Activated gamma-delta T cell (primary cell): ENCODE measurements around the gene RBBP7.
A peak's percentile ranks its signal among the peaks of the same experiment; 100 is the strongest.

Experiments used
- DNase-seq: peaks from one replicate; lab custom pipeline; 2025; lab: John Stamatoyannopoulos, UW
- total RNA-seq, 2 donors: gene quantifications; one replicate each; lab custom pipeline; 2026; lab: John Stamatoyannopoulos, UW

The RBBP7 gene
- 129 to 144 reads per million in 2 donors for total RNA-seq

DNA sequence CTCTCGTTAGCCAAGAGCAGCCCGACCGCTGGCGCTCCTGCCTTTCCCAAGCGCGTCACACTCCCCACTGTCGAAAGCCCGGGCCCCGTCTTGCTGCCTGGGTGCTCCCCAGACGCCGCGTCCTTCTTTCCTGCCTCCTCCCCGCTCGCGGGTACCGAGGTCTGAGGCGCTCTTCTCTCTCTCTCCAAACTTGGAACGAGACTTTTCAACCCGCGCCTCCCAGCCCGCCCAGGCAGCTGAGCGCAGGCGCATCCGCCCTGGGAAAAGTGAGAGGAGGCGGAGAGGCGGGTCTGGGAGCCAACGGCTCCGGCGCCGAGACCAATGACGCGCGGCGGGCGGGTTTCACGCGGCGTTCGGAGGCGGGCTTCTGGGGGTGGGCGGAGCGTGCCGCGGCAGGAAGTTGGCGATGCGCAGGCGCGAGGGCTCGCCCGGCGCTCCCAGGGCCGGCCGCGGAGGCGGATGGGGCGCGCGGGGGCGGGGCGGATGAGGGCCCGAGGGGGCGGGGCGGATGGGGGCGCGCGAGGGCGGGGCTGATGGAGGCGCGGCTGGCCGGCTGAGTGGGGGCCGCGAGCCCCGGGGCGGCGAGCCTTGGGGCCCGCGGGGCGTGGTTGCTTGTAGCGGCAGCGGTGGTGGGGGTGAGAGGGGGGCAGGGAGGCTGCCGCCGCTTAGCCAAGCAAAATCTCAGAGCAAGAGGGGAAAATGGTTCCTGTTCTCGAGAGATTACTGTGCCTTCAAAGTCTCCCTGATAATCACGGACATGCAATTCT is at the start of gene RBBP7:
RBBP7 (minus strand) TSS at position 268 of the 767 bp plus-strand sequence. CDS start 309 bp downstream, outside the sequence.
- peak; percentile 97 for DNase-seq

DNA sequence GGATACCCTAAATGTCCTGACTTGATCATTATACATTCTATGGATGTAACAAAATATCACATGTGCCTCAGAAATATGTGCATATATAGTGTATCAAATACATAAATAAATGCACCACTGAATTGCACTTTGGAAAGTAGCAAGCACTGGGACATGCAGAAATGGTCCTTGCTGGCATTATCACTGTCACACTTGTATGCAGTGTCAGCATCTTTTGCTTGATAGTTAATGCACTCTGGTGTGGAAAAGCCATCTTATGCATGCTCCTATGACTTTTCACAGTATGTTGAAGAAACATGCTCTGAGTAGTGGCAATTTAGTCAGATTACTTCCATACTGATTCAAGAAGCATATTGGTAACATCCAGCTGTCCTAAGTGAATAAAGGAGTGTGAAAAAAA is 48.8 kb upstream of the RBBP7 start:
- DNase-seq, result no peak

GRCh38 chrX:16917120-16917519 is 47.0 kb upstream of the RBBP7 start:
- no peak for DNase-seq

DNA sequence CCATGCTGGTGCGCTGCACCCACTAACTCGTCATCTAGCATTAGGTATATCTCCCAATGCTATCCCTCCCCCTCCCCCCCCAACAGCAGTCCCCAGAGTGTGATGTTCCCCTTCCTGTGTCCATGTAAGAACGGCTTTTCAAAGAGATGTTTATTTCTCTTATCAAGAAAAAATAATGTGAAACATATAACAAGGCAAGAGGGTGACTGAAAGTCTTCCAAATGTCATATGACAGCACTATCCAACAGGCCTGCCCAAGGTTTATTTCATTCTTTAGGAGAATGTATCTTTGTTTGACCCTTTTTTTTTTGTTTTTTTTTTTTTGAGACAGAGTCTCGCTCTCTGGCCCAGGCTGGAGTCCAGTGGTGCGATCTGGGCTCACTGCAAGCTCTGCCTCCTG is 46.4 kb upstream of the RBBP7 start:
- no peak for DNase-seq

- DNase-seq, result no peak
These were observed 43.9 kb upstream of the RBBP7 start for GRCh38 chrX:16914058-16914457.

DNA sequence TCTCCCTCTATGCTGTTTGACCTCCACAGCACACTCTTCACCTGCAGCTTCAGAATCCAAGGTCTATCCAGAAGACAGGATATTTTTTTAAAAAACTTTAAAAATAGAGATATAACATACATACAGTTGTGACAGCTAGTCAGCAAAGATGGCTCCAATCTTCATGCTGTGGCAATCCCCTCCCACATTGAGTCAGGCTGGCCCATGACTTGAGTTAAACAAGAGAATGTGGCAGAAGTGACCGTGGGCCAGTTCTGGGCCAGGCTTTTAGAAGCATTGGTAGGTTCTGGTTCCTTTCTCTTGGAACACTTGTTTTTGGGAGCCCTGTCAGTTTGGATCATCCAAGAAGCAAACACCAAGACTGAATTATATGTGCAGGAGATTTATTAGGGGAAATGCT is 40.2 kb upstream of the RBBP7 start:
- DNase-seq, result no peak

GRCh38 chrX:16903274-16904022 is 33.3 kb upstream of the RBBP7 start:
- no peak for DNase-seq

GRCh38 chrX:16897445-16897844 is 27.3 kb upstream of the RBBP7 start:
- DNase-seq, result no peak

DNA sequence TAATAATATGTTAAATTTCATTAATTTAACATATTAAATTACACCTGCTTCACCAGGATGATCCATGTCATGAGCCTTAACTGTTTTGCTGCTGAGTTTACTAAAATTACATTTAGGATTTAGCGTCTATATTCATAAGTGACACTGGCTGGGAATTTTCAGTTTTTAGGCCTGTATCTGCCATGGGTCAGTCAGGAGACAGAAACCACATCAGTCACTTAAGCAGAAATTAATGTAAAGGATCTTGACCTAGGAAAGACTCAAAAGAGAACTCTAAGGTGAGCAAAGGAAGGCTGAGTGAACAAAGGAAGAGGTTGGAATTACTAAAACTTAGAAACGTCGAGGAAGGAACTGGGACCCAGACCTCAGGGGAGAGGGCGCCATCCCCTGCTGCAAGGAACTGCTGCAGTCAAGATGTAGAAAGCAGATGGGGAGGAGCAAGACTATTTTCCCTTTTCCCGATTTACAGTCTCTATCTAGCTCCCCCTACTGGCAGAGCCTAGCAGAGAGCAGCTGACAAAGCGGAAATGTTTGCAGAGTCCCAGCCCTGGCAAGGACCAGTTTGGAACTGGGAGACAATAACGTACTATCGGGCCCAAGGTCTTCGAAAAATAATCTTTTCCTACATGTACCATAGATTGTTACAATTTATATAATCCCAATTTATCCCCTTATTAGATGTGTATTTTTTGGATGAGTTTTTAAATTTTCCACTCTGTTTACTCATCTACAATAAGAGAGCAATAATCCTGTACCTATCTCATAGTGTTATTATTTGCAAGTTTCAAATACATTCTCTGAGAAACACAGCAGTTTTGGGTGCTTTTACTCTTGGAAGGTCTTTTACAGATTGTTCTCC is 22.6 kb upstream of the RBBP7 start:
- no peak for DNase-seq

GRCh38 chrX:16885628-16886027 is 15.5 kb upstream of the RBBP7 start:
- DNase-seq, result no peak

- DNase-seq, result no peak
These were observed 13.3 kb upstream of the RBBP7 start for GRCh38 chrX:16883487-16883804.

DNA sequence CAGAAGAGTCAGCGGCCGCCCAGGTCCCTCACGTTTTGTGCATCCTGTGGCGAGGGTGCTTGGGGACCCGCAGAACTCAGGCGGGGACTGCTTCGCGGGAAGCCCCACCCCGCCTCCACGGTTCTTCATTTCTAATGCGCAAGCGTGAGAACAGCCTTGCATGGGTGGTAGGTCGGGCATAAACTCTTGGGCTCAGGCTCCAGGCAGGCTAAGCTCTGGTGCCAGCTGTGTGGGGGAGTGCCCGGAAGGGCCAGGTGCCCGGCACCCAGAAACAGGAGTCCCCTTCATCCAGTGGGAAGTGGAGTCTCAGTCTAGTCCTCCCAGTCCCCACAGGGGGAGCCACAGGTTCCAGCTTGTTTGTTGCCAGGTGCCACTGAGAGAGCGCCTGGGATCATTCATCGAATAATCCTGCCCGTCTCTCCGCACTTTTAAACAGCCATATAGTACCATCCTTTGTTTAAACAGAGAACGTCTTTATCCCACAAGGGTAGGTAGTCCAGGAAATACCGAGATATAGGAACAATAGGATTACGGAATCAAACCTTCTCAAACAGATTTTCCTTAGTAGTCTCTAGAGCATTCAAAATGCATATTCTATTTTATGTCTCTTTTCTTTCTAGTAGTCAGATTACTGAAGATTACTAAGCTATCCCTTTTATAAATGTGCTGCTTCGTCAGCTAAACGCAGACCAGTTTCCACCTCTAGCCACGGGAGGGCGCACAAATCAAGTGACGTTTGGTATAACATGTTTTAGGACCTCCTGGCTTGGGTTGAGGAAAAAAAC is 12.7 kb upstream of the RBBP7 start:
- peak; percentile 10 for DNase-seq

DNA sequence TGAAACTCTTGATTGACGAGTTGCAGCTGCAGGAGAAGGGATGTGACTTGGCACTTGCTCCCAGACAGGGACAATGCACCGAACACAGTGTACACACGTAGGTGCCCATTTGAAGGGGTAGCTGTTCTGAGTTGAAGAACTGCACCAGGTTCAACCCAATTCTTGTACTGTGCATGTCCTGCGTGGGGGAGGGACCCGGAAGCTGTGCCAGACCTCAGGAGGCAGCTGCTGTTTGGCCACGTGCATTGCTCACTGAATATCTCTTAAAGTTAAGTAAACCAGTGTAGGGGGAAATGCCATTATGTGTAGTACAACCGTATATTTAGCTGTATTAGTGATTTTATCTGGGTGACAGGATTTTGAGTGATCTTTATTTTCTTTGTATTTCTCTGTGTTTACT is 12.0 kb upstream of the RBBP7 start:
- DNase-seq, result no peak

DNA sequence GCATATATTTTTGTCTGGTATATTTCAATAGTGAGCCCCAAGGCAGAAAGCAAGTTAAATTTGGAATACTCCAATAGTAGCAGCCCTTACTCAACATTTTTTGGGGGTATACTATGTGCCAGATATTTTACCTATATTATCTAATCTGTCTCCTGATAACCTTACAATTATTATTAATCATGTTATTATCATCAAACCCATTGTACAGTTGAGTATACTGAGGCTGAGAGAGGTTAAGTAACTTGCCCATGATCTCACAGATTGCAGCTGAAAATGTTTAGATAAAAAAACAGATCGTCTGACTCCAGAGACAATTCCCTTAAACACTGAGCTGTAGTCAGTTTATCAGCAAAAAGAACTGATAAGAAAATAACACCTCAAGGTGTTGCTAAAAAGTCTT is 6.5 kb upstream of the RBBP7 start:
- DNase-seq, result no peak

DNA sequence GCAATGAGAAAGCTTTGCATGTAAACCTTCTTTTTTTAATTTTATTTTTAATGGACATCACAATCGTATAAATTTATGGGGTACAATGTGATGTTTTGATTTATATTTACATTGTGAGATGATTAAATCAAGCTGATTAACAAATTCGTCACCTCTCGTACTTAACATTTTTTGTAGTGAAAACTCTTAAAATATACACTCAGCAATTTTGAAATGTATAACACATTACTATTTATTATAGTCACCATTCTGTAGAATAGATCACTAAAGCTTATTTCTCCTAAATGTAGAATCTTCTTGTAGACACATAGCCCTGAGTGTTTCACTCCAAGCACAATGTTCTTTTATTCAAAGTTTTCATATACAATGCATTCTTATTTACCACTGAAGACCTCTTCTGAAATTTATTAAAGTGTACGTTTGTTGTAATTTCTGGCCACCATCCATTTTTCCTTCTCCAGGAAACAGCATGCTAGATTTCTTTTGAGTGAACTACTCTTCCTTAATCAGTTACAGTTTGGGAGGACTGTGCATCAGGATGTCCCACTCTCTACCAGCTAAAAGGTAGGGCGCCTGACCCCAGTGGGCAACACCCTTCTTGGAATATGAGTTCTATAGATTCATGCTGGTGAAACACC is 4.4 kb upstream of the RBBP7 start:
- DNase-seq, result no peak

DNA sequence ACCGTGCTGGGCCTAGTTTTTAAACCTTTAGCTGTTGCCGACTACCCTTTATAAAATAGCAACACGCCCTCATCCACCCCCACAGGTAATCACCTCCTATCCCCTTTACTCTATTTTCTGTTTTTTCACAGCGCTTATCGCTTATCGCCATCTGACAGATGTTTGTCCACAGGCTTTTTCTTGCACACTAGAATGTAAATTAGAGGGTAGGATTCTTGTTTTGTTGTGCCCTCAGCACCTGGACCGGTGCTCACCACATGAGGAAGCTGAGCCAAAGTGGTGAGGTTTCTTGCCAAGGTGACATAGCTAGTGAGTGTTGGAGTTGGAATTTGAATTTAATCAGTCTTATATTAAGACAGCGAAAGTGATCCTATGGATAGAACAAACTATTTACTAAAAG is 2.9 kb upstream of the RBBP7 start:
- DNase-seq, result no peak

- peak; percentile 47 for DNase-seq
These were observed 977 bp upstream of the RBBP7 start for GRCh38 chrX:16870862-16871815.

DNA sequence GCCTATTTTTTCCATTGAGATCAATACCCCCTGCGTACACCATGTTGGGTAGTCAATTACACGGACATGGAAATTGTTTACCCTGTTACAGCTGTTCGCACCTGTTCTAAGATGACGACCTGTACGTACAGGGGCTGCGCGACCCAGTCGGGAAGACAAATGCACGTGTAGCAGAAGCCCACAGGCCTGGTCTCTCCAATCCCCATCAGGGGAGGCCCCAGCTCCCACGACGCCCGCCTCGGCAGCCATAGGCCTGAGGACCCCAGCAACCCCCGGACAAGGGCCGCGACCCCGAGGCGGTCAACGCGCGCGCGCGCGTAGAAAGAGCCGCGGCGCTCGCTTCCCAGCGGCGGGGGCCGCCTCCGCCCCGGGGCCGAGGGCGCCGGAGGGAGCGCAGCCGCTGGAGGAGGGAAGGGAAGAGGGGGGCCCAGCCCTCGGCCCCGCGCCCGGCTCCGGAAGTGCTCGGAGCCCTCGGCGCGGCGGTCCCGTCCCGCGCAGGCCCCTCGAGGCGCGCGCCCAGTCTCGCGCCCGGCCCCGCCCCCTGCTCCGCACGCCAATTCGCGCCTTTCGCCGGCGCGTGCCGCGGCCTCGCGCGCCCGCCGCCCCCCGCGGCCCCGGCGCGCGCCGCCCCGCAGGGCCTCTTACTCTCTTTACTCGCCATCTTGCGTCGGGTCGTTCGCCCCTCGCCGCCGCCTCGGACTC is 618 bp downstream of the RBBP7 start:
- DNase-seq, result peak; percentile 52

GRCh38 chrX:16868920-16869319 is 1.2 kb downstream of the RBBP7 start:
- DNase-seq, result no peak
